ENCODE data around the gene FAM50B.

Gene FAM50B

GRCh38 chr6:3819161-3820110, 29.7 kb upstream of the FAM50B start:
- DNase-seq (ENCODE audit: low spot score), result no peak

DNA sequence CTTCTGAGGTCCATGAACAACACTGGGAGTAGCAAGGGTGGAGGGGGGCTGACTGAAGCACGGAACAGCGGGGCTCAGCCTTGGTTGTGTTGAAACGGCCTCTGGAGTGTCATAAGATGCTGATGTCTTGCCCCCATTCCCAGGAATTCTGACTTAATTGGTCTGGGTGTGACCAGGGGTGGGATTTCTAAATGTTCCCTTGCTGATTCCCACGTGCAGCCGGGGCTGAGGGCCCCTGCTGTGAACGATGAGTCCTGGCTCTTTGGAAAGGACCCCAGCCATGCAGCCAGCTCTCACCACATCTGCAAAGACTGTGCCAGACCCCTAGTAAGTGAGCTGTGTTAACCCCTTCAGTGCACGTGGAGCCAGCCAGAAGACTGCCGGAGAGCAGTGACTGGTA, 28.6 kb upstream of the FAM50B start:
- DNase-seq (ENCODE audit: low spot score), result no peak

- no peak for DNase-seq (ENCODE audit: low spot score)
These were observed 26.3 kb upstream of the FAM50B start for GRCh38 chr6:3822747-3823445.

- DNase-seq (ENCODE audit: low spot score), result no peak
These were observed 25.5 kb upstream of the FAM50B start for GRCh38 chr6:3823671-3824070.

GRCh38 chr6:3825331-3825831, 23.8 kb upstream of the FAM50B start:
- no peak for DNase-seq (ENCODE audit: low spot score)

GRCh38 chr6:3825851-3826581, 23.2 kb upstream of the FAM50B start:
- DNase-seq (ENCODE audit: low spot score), result no peak

GRCh38 chr6:3829285-3829684, 19.9 kb upstream of the FAM50B start:
- no peak for DNase-seq (ENCODE audit: low spot score)

DNA sequence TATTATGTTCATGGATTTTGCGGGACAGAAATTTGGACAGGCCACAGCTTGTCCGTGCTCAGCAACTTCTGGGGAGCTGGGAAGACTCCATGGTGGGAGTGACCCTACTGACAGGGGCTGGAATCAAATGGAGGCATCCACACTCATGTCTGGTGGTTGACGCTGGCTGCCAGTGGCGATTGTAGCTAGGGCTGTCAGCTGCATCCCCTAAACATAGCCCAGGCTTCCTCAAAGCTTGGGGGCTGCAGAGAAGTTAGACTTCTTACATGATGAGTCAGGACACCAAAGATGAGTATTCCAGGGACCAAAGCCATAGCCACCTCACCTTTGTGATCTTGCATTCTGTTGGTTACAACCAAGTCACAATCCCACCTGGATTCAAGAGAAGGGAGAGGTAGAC, 18.4 kb upstream of the FAM50B start:
- DNase-seq (ENCODE audit: low spot score), result no peak

DNA sequence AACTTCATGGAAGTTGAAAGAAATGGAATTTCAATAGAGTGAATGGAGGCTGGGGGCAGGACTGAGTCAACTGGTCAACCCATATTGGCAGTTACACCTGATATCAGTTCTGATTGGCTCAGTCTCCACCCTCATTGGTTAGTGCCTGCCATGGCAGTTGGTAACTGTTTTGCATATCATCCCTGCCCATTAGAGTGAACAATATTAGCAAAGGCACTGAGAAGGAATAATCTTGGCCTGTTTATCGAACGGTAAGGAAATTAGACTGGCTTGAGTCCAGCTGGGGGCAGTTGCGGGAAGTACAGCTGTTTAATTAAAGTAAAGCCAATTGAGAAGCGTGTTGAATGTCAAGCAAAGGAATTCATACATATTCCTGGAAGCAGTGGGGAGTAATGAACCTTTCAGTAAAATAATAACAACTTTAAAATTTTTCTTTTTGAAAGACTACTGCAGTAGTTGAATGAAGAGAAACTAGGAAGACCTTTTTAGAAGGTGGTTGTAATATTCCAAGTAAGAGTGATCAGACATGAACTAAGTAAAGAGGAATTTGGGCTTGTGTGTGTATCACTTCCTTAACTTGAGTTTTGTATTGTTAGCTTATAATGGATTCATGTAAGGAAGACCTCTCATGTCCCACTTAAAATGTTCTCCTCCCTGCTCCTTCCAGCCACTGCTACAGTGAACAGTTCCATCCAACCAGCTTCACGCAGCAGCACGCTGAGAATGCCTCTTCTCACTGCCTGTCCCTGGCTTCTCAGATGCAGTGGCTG, 17.2 kb upstream of the FAM50B start:
- no peak for DNase-seq (ENCODE audit: low spot score)

- no peak for DNase-seq (ENCODE audit: low spot score)
These were observed 14.0 kb upstream of the FAM50B start for GRCh38 chr6:3835055-3835731.

- no peak for DNase-seq (ENCODE audit: low spot score)
These were observed 13.4 kb upstream of the FAM50B start for GRCh38 chr6:3835785-3836184.

DNA sequence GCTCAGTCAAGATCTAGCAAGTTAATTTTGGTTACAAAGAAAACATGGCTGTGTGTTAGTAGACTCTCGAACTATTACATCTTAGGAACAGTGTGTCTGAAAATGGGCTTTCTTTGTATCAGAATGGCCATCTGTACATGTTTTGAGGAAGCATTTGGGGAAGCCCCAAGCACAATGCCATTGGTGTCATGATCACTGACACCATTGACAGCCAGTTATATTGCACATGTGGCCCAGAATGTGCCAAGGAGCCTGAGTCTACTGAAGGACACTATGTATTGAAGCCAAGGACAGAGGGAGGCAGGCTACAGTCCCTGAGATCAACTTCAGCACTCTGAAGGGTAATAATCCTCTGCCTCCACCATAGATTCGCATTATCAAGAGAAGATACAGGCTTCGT, 12.6 kb upstream of the FAM50B start:
- DNase-seq (ENCODE audit: low spot score), result no peak

DNA sequence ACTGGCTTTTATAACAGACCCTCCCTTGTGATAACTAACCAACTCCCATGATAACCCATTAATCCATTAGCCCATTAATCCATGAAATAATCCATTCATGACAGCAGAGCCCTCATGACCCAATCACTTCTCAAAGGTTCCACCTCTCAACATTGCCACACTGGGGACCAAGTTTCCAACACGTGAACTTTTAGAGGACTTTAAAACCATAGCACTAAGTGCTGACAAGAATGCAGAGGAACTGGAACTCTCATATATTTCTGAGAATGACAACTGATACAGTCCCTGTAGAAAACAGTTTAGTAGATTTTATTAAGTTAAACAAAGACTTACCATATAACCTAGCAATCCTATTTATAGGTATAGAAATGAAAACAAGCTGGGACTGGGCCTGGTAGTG, 11.4 kb upstream of the FAM50B start:
- no peak for DNase-seq (ENCODE audit: low spot score)

- DNase-seq (ENCODE audit: low spot score), result no peak
These were observed 9.9 kb upstream of the FAM50B start for GRCh38 chr6:3838992-3839867.

GRCh38 chr6:3841066-3841454, 8.1 kb upstream of the FAM50B start:
- DNase-seq (ENCODE audit: low spot score), result no peak

DNA sequence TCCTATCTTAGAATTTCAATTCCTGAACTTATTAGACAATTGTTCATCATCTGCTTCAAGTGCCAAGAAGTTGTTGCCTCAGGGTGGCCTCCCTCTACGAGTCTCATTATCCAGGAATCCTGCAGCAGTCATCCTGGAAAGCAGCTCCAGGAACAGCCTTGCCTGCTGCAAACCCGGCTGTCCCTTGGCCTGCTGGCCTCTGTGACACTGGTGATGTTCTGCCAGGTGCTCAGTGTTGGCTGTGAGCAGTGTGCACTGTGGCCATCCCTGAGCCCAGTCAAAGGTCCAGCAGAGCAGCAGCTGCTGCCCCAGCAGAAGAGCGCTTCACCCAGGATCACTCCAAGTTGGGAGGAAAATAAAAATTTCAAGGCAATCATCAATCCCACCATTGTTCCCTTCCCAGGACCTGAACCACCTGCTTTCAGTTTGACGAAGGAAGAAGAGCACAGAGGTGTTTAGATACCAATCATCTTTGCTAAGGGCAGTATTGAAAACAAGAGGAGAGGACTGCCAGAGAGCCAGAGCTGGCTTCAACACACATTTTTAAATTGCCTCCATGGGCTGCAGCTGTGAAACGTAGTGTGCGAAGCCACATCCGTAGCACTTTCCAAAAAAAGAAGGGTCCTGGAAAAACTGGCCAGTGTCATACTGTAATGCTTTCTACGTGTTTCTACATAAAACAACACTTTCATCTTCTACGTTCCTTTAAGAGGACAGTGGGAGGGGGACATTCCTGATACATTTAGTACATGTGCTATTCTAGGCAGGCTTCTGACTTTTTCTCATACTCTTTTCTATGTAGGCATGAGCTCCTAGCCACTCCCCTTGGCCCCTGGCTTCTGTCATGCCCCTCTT, 7.2 kb upstream of the FAM50B start:
- no peak for DNase-seq (ENCODE audit: low spot score)

- DNase-seq (ENCODE audit: low spot score), result no peak
These were observed 5.6 kb upstream of the FAM50B start for GRCh38 chr6:3843379-3844096.

DNA sequence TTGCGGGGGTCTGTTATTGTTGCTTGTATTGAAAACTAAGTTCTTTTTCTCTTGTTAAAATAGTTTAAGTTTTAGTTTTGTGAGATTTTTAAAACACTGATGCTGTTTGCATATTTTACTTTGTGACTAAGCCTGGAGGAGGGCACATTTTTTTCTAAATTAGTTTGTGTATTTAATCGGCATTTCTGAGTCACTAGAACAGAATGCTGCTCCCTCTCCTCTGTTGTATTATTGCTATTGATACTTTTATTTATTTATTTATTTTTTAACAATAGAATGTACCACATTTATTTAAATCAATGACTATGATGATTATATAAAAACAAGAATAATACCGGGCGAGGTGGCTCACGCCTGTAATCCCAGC, 5.1 kb upstream of the FAM50B start:
- no peak for DNase-seq (ENCODE audit: low spot score)

DNA sequence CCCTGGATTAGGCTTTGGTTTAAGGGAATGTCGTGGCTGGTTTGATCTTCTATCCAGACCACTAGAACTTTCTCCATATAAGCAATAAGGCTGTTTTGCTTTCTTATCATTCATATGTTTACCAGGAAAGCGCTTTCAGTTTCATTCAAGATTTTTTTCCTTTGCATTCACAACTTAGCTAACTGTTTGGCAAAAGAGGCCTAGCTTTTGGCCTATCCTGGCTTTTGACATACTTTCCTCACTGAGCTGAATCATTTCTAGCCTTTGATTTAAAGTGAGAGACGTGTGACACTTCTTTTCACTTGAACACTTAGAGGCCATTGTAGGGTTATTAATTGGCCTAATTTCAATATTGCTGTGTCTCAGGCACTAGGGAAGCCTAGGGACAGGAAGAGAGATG, 1.7 kb upstream of the FAM50B start:
- DNase-seq (ENCODE audit: low spot score), result no peak

All from CD4-positive, alpha-beta T cell treated with Interleukin-6 at 100 ng/mL for 8 hours (primary cell).